ENCODE data around the gene MPHOSPH9.

DNA sequence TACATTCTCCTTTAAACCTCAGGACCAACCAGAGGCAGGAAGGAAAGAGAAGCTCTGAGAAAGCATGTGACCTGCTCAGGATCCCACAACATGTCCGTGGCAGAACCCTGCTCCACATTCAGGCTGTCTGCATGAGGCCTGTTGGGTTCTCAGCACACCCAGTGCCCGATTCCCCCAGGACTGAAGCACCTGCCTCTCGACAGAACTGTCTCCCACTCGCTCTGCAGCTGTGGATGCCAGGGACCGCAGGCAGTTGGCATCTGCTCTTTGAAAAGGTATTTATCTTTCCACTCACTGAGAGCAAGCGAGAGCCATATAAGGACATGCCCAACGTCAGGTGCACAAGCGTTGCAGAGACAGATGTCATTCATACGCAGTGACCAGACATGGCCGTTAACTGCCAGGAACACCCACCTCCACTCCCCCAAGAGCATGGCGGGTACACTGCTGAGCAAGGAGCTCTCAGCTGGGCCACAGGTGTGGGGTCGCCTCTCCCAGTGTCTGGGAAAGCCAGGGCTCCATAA lies 101.0 kb downstream of the MPHOSPH9 start:
- no peak for TF ChIP-seq ZNF565 (CRISPR knock-in tag; conservative IDR thresholded peaks at IDR 0.05; ENCODE audit: low read depth)
- TF ChIP-seq ARNTL (CRISPR knock-in tag; IDR thresholded peaks at IDR 0.05; ENCODE audit: borderline replicate concordance, low read depth): no peak
- no peak for TF ChIP-seq ZFP3 (CRISPR knock-in tag; IDR thresholded peaks at IDR 0.05)
- no peak for TF ChIP-seq ZFP30 (CRISPR knock-in tag; IDR thresholded peaks at IDR 0.05)
- TF ChIP-seq OSR1 (CRISPR knock-in tag; IDR thresholded peaks at IDR 0.05): no peak
- no peak for TF ChIP-seq ZNF8 (CRISPR knock-in tag; IDR thresholded peaks at IDR 0.05)
- TF ChIP-seq PPARA (CRISPR knock-in tag; IDR thresholded peaks at IDR 0.05; ENCODE audit: borderline replicate concordance): no peak
- TF ChIP-seq, protein P1, sequence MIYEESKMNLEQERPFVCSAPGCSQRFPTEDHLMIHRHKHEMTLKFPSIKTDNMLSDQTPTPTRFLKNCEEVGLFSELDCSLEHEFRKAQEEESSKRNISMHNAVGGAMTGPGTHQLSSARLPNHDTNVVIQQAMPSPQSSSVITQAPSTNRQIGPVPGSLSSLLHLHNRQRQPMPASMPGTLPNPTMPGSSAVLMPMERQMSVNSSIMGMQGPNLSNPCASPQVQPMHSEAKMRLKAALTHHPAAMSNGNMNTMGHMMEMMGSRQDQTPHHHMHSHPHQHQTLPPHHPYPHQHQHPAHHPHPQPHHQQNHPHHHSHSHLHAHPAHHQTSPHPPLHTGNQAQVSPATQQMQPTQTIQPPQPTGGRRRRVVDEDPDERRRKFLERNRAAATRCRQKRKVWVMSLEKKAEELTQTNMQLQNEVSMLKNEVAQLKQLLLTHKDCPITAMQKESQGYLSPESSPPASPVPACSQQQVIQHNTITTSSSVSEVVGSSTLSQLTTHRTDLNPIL (CRISPR knock-in tag; IDR thresholded peaks at IDR 0.05; ENCODE audit: low read depth): no peak

All from SK-N-SH treated with all-trans-retinoic acid at 6 μM for 48 hours (cell line).